Measurements from ENCODE around the gene MUC15. TPM values are rescaled to one million over a fixed set of nuclear protein-coding genes. Genes with fewer than 3 reads are reported as not detected.

The MUC15 gene
- total and polyA plus RNA-seq, 2 experiments from 2014 or later, result not detected

DNA sequence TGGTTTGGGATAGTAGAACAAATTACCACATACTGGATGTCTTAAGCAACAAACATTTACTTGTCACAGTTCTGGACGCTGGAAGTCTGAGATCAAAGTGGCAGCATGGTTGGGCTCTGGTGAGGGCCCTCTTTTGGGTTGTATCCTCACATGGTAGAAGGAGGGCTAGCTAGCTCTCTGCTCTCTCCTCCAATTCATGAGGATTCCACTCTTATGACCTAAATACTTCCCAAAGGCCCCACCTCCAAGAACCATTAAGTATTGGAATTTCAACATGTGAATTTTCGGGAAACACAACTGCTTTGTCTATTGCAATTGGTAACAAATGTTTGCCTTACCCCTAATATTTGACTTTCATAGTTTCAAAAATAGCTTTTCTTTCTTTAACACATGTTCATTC, 52.6 kb downstream of the MUC15 start (continued):
- TF ChIP-seq, protein P1, sequence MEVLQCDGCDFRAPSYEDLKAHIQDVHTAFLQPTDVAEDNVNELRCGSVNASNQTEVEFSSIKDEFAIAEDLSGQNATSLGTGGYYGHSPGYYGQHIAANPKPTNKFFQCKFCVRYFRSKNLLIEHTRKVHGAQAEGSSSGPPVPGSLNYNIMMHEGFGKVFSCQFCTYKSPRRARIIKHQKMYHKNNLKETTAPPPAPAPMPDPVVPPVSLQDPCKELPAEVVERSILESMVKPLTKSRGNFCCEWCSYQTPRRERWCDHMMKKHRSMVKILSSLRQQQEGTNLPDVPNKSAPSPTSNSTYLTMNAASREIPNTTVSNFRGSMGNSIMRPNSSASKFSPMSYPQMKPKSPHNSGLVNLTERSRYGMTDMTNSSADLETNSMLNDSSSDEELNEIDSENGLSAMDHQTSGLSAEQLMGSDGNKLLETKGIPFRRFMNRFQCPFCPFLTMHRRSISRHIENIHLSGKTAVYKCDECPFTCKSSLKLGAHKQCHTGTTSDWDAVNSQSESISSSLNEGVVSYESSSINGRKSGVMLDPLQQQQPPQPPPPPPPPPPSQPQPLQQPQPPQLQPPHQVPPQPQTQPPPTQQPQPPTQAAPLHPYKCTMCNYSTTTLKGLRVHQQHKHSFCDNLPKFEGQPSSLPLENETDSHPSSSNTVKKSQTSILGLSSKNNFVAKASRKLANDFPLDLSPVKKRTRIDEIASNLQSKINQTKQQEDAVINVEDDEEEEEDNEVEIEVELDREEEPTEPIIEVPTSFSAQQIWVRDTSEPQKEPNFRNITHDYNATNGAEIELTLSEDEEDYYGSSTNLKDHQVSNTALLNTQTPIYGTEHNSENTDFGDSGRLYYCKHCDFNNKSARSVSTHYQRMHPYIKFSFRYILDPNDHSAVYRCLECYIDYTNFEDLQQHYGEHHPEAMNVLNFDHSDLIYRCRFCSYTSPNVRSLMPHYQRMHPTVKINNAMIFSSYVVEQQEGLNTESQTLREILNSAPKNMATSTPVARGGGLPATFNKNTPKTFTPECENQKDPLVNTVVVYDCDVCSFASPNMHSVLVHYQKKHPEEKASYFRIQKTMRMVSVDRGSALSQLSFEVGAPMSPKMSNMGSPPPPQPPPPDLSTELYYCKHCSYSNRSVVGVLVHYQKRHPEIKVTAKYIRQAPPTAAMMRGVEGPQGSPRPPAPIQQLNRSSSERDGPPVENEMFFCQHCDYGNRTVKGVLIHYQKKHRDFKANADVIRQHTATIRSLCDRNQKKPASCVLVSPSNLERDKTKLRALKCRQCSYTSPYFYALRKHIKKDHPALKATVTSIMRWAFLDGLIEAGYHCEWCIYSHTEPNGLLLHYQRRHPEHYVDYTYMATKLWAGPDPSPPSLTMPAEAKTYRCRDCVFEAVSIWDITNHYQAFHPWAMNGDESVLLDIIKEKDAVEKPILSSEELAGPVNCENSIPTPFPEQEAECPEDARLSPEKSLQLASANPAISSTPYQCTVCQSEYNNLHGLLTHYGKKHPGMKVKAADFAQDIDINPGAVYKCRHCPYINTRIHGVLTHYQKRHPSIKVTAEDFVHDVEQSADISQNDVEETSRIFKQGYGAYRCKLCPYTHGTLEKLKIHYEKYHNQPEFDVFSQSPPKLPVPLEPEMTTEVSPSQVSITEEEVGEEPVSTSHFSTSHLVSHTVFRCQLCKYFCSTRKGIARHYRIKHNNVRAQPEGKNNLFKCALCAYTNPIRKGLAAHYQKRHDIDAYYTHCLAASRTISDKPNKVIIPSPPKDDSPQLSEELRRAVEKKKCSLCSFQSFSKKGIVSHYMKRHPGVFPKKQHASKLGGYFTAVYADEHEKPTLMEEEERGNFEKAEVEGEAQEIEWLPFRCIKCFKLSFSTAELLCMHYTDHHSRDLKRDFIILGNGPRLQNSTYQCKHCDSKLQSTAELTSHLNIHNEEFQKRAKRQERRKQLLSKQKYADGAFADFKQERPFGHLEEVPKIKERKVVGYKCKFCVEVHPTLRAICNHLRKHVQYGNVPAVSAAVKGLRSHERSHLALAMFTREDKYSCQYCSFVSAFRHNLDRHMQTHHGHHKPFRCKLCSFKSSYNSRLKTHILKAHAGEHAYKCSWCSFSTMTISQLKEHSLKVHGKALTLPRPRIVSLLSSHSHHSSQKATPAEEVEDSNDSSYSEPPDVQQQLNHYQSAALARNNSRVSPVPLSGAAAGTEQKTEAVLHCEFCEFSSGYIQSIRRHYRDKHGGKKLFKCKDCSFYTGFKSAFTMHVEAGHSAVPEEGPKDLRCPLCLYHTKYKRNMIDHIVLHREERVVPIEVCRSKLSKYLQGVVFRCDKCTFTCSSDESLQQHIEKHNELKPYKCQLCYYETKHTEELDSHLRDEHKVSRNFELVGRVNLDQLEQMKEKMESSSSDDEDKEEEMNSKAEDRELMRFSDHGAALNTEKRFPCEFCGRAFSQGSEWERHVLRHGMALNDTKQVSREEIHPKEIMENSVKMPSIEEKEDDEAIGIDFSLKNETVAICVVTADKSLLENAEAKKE (CRISPR knock-in tag; IDR thresholded peaks at IDR 0.05), result no peak

DNA sequence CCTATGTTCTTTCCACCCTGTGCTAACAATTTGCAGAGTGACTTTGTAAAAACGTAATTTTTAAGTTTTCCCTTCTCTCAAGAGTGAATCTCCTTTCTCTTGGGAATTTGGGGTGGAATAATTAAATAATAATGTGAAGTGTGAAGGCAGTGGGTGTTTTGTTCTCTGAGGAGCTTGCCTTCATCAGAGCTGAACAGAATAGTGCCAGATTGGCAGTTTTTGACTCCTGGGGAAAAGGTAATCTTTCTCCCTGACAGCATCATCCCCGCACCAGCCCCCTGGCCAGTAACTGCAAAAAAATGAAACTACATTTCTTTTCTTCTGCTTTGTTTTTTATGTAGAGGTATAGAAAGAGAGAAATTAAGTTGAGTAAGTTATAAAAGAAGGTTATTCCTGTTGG, 59.9 kb downstream of the MUC15 start:
- H2AFZ ChIP-seq, result no peak overlapping the region
- H3K27ac Mint-ChIP-seq, result no peak overlapping the region
- no peaks in the 10 kb centered on the region for H3K36me3 ChIP-seq (ENCODE audit: insufficient read depth)
- no peak for ATAC-seq
- H3K4me1 Mint-ChIP-seq, result no peaks in the 10 kb centered on the region
- no peak overlapping the region for H3K4me2 ChIP-seq
- no peaks in the 10 kb centered on the region for H3K36me3 Mint-ChIP-seq (ENCODE audit: low read depth)
- H3K27me3 Mint-ChIP-seq (ENCODE audit: insufficient read depth, low read depth, poor library complexity), result peaks cover 1% of the 10 kb centered on the region
- H3K27me3 ChIP-seq (ENCODE audit: insufficient read depth), result no peaks in the 10 kb centered on the region
- no peaks in the 10 kb centered on the region for H3K4me1 ChIP-seq (ENCODE audit: insufficient read depth)
- H3K4me3 ChIP-seq, result no peak overlapping the region
- H3F3A ChIP-seq (replicated peaks; ENCODE audit: low read depth), result no peaks in the 10 kb centered on the region
- no peak for DNase-seq (ENCODE audit: low spot score)
- H3K9me2 ChIP-seq (ENCODE audit: insufficient read depth), result no peaks in the 10 kb centered on the region
- no peaks in the 10 kb centered on the region for H4K20me1 ChIP-seq (replicated peaks; ENCODE audit: insufficient read depth)
- no peak overlapping the region for H3K4me3 Mint-ChIP-seq
- H3K79me2 ChIP-seq (replicated peaks; ENCODE audit: insufficient read depth), result no peaks in the 10 kb centered on the region
- no peaks in the 10 kb centered on the region for H3K9me3 Mint-ChIP-seq
- H3K27ac ChIP-seq (ENCODE audit: low read depth), result no peak overlapping the region
- TF ChIP-seq ZNF114 (CRISPR knock-in tag; IDR thresholded peaks at IDR 0.05), result no peak
- no peak for TF ChIP-seq EZH2 (IDR thresholded peaks at IDR 0.05; ENCODE audit: low read depth, unreplicated experiment)
- TF ChIP-seq JUNB (IDR thresholded peaks at IDR 0.05; ENCODE audit: unreplicated experiment), result no peak
- no peak for TF ChIP-seq NANOG (IDR thresholded peaks at IDR 0.05; ENCODE audit: borderline replicate concordance)
- TF ChIP-seq POLR2AphosphoS5 (IDR thresholded peaks at IDR 0.05; ENCODE audit: low read depth), result no peak
- TF ChIP-seq, protein P2, sequence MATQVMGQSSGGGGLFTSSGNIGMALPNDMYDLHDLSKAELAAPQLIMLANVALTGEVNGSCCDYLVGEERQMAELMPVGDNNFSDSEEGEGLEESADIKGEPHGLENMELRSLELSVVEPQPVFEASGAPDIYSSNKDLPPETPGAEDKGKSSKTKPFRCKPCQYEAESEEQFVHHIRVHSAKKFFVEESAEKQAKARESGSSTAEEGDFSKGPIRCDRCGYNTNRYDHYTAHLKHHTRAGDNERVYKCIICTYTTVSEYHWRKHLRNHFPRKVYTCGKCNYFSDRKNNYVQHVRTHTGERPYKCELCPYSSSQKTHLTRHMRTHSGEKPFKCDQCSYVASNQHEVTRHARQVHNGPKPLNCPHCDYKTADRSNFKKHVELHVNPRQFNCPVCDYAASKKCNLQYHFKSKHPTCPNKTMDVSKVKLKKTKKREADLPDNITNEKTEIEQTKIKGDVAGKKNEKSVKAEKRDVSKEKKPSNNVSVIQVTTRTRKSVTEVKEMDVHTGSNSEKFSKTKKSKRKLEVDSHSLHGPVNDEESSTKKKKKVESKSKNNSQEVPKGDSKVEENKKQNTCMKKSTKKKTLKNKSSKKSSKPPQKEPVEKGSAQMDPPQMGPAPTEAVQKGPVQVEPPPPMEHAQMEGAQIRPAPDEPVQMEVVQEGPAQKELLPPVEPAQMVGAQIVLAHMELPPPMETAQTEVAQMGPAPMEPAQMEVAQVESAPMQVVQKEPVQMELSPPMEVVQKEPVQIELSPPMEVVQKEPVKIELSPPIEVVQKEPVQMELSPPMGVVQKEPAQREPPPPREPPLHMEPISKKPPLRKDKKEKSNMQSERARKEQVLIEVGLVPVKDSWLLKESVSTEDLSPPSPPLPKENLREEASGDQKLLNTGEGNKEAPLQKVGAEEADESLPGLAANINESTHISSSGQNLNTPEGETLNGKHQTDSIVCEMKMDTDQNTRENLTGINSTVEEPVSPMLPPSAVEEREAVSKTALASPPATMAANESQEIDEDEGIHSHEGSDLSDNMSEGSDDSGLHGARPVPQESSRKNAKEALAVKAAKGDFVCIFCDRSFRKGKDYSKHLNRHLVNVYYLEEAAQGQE (IDR thresholded peaks at IDR 0.05; ENCODE audit: unreplicated experiment), result no peak
- TF ChIP-seq, protein P1 (CRISPR knock-in tag; IDR thresholded peaks at IDR 0.05), result no peak

Data from GM23338 (cell line).